IPS DF 19.7 (cell line): ENCODE measurements around the gene ABCF3.

Source experiments
- DNase-seq: peaks from one replicate; pipeline ENCODE4 v3.0.0-alpha.2; 2013; ENCODE audit warnings: low read depth, low spot score

ABCF3 gene

GRCh38 chr3:184230603-184231528 is 44.9 kb downstream of the ABCF3 start:
- no peak for DNase-seq

DNA sequence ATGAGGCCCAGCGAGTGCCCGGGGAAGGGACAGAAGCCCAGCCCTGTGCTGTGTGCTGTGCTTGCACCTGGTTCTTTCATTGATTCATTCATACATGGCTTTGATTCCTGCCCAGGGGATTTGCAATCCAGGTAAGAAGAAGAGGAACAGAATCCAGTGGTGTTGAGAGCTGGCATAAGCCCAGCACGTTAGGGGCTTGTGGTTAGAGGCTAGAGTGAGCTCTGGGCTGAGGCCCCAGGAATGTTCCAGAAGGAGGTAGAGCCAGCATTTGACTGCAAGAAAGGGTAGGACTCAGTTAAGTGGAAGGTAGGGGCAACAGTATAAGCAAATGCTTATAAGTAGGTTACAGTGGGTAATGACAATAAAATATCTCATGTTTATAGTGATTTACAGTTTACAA is 45.7 kb downstream of the ABCF3 start:
- no peak for DNase-seq

- DNase-seq: no peak
Measured at GRCh38 chr3:184233127-184233843, 47.3 kb downstream of the ABCF3 start.

- no peak for DNase-seq
Measured at GRCh38 chr3:184234224-184234623, 48.2 kb downstream of the ABCF3 start.

DNA sequence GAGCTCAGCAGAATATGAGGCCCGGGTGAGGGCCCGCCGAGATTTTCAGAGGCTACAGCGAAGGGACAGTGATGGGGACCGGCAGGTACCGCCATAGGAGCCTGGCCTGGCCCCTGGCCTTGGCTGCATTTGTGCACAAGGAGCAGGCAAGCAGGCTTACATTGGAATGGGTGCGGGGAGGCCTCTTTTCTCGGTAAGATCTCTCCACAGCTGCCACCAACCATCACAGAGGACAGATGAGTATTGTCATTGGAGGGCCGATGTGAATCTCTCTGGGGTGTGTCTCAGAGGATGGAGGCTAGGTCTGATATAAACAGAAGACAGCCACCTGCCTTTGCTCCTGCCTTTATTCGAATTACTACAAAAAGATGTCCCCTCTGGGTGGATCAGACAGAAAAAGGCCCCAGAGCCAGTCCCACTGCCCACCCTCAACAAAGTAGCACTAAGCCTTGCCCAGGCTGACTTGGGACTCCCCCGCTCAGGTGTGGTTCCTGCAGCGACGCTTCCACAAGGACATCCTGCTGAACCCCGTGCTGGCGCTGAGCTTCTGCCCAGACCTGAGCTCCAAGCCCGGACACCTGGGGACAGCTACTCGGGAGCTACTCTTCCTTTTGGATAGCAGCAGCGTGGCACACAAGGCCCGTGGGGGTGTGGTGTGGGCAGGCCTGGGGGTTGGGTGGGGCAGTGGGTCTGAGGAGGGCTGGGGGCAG is 48.8 kb downstream of the ABCF3 start:
- DNase-seq: no peak

DNA sequence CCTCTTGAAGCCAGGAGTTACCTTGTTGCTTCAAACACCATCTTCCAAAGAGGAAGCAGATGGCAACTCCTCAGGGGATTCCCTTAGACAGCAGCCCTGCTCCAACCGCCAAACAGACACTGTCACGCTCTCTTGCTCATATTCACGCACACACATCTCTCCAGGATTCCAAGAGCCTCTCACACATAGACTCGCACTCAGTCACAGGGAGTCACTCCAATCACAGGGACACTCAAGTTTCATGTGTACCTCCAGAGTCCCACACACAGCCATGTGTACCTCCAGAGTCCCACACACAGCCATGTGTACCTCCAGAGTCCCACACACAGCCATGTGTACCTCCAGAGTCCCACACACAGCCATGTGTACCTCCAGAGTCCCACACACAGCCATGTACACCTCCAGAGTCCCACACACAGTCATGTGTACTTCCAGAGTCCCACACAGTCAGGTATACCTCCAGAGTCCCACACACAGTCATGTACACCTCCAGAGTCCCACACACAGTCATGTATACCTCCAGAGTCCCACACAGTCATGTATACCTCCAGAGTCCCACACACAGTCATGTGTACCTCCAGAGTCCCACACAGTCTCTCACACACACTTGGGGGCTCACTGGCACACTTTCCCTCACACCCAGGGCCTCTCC is 49.5 kb downstream of the ABCF3 start:
- DNase-seq: no peak

DNA sequence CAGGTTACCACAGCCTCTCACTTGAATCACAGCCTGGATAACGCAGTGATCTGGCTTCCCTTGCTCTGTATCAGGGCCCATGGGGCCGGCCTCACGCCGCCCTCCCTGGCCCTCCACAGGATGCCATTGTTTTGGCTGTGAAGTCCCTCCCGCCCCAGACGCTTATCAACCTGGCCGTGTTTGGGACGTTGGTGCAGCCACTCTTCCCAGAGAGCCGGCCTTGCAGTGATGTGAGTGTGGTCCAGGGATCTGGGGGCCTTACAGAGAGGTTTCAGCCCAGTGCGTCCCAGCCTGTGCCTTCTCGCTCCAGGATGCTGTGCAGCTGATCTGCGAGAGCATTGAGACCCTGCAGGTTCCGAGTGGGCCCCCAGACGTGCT is 50.0 kb downstream of the ABCF3 start:
- DNase-seq: no peak

DNA sequence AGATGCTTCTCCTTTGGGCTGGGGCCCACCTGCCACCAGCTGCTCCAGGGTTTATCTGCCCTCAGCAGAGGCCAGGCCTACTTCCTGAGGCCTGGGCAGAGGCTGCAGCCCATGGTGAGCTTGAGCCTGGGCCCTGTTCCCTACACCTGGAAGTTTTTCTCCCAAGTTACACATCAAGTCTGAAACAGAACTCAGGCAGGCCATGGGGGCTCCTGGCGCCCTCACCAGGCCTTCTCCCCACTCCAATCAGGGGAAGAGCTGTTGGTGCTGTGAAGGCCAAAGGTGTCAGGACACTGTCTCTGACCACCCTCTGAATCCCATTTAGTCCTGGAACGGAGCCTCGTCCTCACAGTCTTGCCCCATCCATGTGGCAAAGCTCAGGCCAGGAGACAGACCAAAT is 50.6 kb downstream of the ABCF3 start:
- DNase-seq: no peak

GRCh38 chr3:184237211-184237610 is 51.2 kb downstream of the ABCF3 start:
- no peak for DNase-seq

GRCh38 chr3:184237807-184238206 is 51.8 kb downstream of the ABCF3 start:
- no peak for DNase-seq

- no peak for DNase-seq
Measured at GRCh38 chr3:184238246-184238818, 52.3 kb downstream of the ABCF3 start.

- no peak for DNase-seq
Measured at GRCh38 chr3:184239221-184239620, 53.2 kb downstream of the ABCF3 start.

DNA sequence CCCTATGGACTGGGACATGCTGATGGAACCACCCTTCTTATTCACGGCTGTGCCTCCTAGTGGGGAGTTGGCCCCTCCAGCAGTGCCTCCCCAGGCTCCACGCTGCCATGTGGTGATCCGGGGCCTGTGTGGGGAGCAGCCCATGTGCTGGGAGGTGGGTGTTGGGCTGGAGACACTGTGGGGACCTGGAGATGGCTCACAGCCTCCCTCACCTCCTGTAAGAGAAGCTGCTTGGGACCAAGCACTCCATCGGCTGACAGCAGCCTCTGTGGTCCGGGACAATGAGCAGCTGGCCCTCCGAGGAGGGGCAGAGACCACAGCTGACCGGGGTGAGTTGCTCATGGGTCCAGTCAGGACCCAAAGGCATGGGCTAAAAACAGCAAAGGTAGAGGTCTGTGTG is 53.7 kb downstream of the ABCF3 start:
- no peak for DNase-seq

- DNase-seq: no peak
Measured at GRCh38 chr3:184240384-184241140, 54.6 kb downstream of the ABCF3 start.

GRCh38 chr3:184241141-184241446 is 55.1 kb downstream of the ABCF3 start:
- DNase-seq: no peak

DNA sequence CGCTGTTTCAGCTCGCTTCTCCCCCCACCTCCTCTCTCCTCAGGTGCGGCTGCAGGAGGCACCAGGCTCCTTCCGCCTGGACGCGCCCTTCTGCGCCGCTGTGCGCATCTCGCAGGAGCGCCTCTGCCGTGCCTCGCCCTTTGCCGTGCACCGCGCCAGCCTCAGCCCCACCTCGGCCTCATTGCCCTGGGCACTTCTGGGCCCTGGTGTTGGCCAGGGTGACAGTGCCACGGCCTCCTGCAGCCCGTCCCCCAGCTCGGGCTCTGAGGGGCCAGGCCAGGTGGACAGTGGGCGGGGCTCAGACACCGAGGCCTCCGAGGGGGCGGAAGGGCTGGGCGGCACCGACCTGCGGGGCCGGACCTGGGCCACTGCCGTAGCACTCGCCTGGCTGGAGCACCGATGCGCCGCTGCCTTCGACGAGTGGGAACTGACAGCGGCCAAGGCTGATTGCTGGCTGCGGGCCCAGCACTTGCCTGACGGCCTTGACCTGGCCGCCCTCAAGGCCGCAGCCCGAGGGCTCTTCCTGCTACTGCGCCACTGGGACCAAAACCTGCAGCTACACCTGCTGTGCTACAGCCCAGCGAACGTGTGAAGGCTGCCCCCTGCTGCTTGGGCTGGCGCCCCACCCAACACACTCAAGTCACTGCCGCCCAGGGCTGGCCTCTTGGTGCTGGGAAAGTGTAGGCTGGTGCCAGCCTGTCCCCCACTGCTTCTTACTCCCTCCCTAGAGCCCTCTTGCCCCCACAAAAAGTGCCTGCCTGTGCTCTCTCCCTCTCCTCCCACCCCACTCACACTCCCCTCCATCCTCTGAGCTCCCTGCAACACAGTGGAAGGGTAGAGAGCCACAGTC is 55.7 kb downstream of the ABCF3 start:
- DNase-seq: no peak

DNA sequence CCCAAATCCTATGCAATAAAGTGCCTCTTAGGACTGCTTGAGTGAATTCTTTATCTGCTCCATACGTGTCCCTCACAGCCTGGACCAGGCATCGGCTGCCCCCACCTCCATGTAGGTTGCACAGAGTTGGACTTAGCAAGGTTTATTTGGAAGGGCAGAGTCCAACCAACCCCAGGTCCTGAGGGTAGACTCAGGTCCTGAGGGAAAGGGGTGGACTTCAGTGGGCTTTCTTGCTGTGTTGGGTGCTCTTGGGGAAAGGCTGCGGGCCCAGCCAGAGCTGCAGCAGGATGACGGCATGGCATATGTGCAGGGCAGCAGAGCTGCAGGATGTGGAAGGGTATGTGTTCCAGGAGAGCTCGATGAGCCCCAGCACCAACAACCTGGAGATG is 56.3 kb downstream of the ABCF3 start:
- no peak for DNase-seq
